GM19467 (cell line): ENCODE data around the gene NUFIP1.
"Not testable (repeated sequence)": the region's sequence is repeated elsewhere in the genome, so short reads cannot be mapped to it uniquely, and the experiment has no call there.

Source experiments
- ATAC-seq: cut with Tn5 transposase; IDR thresholded peaks from one replicate; pipeline ENCODE4 v1.9.1; 2021; ENCODE audit warnings: mild to moderate bottlenecking, moderate library complexity; ENCODE audit not compliant: unreplicated experiment

The NUFIP1 gene

GRCh38 chr13:44920013-44920412, 69.3 kb downstream of the NUFIP1 start:
- ATAC-seq, result no peak

GRCh38 chr13:44919104-44919804, 70.0 kb downstream of the NUFIP1 start:
- ATAC-seq, result no peak

GRCh38 chr13:44918326-44919103, 70.8 kb downstream of the NUFIP1 start:
- ATAC-seq, result peak; percentile 79

GRCh38 chr13:44917589-44918325, 71.5 kb downstream of the NUFIP1 start:
- peak; percentile 79 for ATAC-seq

- no peak for ATAC-seq
Observed at GRCh38 chr13:44912278-44913016, 76.8 kb downstream of the NUFIP1 start.

- ATAC-seq, result no peak
Observed at GRCh38 chr13:44908712-44909111, 80.6 kb downstream of the NUFIP1 start.

- no peak for ATAC-seq
Observed at GRCh38 chr13:44908266-44908665, 81.0 kb downstream of the NUFIP1 start.

- ATAC-seq, result no peak
Observed at GRCh38 chr13:44906713-44907112, 82.6 kb downstream of the NUFIP1 start.

GRCh38 chr13:44906230-44906629, 83.0 kb downstream of the NUFIP1 start:
- ATAC-seq, result no peak

- ATAC-seq, result no peak
Observed at GRCh38 chr13:44905556-44905955, 83.7 kb downstream of the NUFIP1 start.

- ATAC-seq, result no peak
Observed at GRCh38 chr13:44904967-44905366, 84.3 kb downstream of the NUFIP1 start.

GRCh38 chr13:44903574-44903985, 85.7 kb downstream of the NUFIP1 start:
- ATAC-seq, result no peak

- no peak for ATAC-seq
Observed at GRCh38 chr13:44902738-44903137, 86.5 kb downstream of the NUFIP1 start.

GRCh38 chr13:44899967-44900366, 89.3 kb downstream of the NUFIP1 start:
- ATAC-seq, result no peak

GRCh38 chr13:44898308-44898707, 91.0 kb downstream of the NUFIP1 start:
- not testable (repeated sequence) for ATAC-seq

GRCh38 chr13:44895953-44896335, 93.3 kb downstream of the NUFIP1 start:
- no peak for ATAC-seq

- ATAC-seq, result no peak
Observed at GRCh38 chr13:44895264-44895952, 93.9 kb downstream of the NUFIP1 start.

- ATAC-seq, result no peak
Observed at GRCh38 chr13:44894001-44894770, 95.1 kb downstream of the NUFIP1 start.
